ENCODE results near the gene PHF21A.

Gene PHF21A

GRCh38 chr11:45892856-45893255 is 228.4 kb downstream of the PHF21A start:
- no peak overlapping the region for H3K9ac ChIP-seq (ENCODE audit: low read length)
- no peaks in the 10 kb centered on the region for H3F3A ChIP-seq (ENCODE audit: insufficient read depth, low read length)
- no peaks in the 10 kb centered on the region for H3K79me2 ChIP-seq (ENCODE audit: insufficient read depth, low read length)
- H3K27me3 ChIP-seq (ENCODE audit: insufficient read depth, low read length), result peaks cover 4% of the 10 kb centered on the region; the same call in 1 of the 2 replicates
- no peak overlapping the region for H3K4me2 ChIP-seq (ENCODE audit: low read length)
- TF ChIP-seq CTCF (IDR thresholded peaks at IDR 0.05; ENCODE audit: low read length) (no peak), EZH2 (IDR thresholded peaks at IDR 0.05; ENCODE audit: borderline replicate concordance, low read length) (no peak)
- no peak overlapping the region for H3K4me3 ChIP-seq (ENCODE audit: low read depth, low read length, poor library complexity, severe bottlenecking)
- no peaks in the 10 kb centered on the region for H3K9me2 ChIP-seq (ENCODE audit: low read depth, low read length)
- H2AFZ ChIP-seq (ENCODE audit: low read length), result no peak overlapping the region
- no peaks in the 10 kb centered on the region for H3K36me3 ChIP-seq (ENCODE audit: insufficient read depth, low read length)
- no peaks in the 10 kb centered on the region for H4K20me1 ChIP-seq (ENCODE audit: insufficient read depth, low read length)
- no peak overlapping the region for H3K27ac ChIP-seq (ENCODE audit: low read depth, low read length, poor library complexity, severe bottlenecking)
- H3K9me3 ChIP-seq (ENCODE audit: low read length), result no peaks in the 10 kb centered on the region
- H3K4me1 ChIP-seq (ENCODE audit: insufficient read depth, low read length, severe bottlenecking), result no peaks in the 10 kb centered on the region

GRCh38 chr11:45890886-45891550 is 230.2 kb downstream of the PHF21A start:
- no peak overlapping the region for H3K4me2 ChIP-seq (ENCODE audit: low read length)
- H3F3A ChIP-seq (ENCODE audit: insufficient read depth, low read length), result no peaks in the 10 kb centered on the region
- no peak overlapping the region for H2AFZ ChIP-seq (ENCODE audit: low read length)
- H3K4me1 ChIP-seq (ENCODE audit: insufficient read depth, low read length, severe bottlenecking), result peaks cover 1% of the 10 kb centered on the region
- no peaks in the 10 kb centered on the region for H3K36me3 ChIP-seq (ENCODE audit: insufficient read depth, low read length)
- TF ChIP-seq CTCF (IDR thresholded peaks at IDR 0.05; ENCODE audit: low read length) (no peak), EZH2 (IDR thresholded peaks at IDR 0.05; ENCODE audit: borderline replicate concordance, low read length) (no peak)
- no peak overlapping the region for H3K4me3 ChIP-seq (ENCODE audit: low read depth, low read length, poor library complexity, severe bottlenecking)
- no peaks in the 10 kb centered on the region for H3K79me2 ChIP-seq (ENCODE audit: insufficient read depth, low read length)
- peaks cover 4% of the 10 kb centered on the region; the same call in 1 of the 2 replicates for H3K27me3 ChIP-seq (ENCODE audit: insufficient read depth, low read length)
- H3K9ac ChIP-seq (ENCODE audit: low read length), result no peak overlapping the region
- H3K27ac ChIP-seq (ENCODE audit: low read depth, low read length, poor library complexity, severe bottlenecking), result no peak overlapping the region
- no peaks in the 10 kb centered on the region for H4K20me1 ChIP-seq (ENCODE audit: insufficient read depth, low read length)
- H3K9me3 ChIP-seq (ENCODE audit: low read length), result no peaks in the 10 kb centered on the region
- no peaks in the 10 kb centered on the region for H3K9me2 ChIP-seq (ENCODE audit: low read depth, low read length)

- Histone ChIP-seq H3K9ac (ENCODE audit: low read length) (no peak overlapping the region), H3F3A (ENCODE audit: insufficient read depth, low read length) (no peaks in the 10 kb centered on the region), H3K4me3 (ENCODE audit: low read depth, low read length, poor library complexity, severe bottlenecking) (no peak overlapping the region), H3K9me2 (ENCODE audit: low read depth, low read length) (no peaks in the 10 kb centered on the region), H3K4me2 (ENCODE audit: low read length) (no peak overlapping the region), H3K9me3 (ENCODE audit: low read length) (no peaks in the 10 kb centered on the region), H3K27ac (ENCODE audit: low read depth, low read length, poor library complexity, severe bottlenecking) (no peak overlapping the region), H3K4me1 (ENCODE audit: insufficient read depth, low read length, severe bottlenecking) (peaks cover 8% of the 10 kb centered on the region), H3K36me3 (ENCODE audit: insufficient read depth, low read length) (no peaks in the 10 kb centered on the region), H3K27me3 (ENCODE audit: insufficient read depth, low read length) (peaks cover 4% of the 10 kb centered on the region; the same call in 1 of the 2 replicates), H2AFZ (ENCODE audit: low read length) (no peak overlapping the region), H3K79me2 (ENCODE audit: insufficient read depth, low read length) (no peaks in the 10 kb centered on the region), H4K20me1 (ENCODE audit: insufficient read depth, low read length) (no peaks in the 10 kb centered on the region)
- TF ChIP-seq CTCF (IDR thresholded peaks at IDR 0.05; ENCODE audit: low read length), result no peak
- TF ChIP-seq EZH2 (IDR thresholded peaks at IDR 0.05; ENCODE audit: borderline replicate concordance, low read length), result no peak
Measured at GRCh38 chr11:45889966-45890365, 231.3 kb downstream of the PHF21A start.

All from OCI-LY1 (cell line).